Activated CD8-positive, alpha-beta T cell treated with anti-CD3 and anti-CD28 coated beads for 36 hours (primary cell): ENCODE measurements around the gene CA10. TPM values are rescaled to one million over a fixed set of nuclear protein-coding genes. Genes with fewer than 3 reads are reported as not detected.

ENCODE experiments used
- ATAC-seq: fragments of 200-7000 bp; cut with Tn5 transposase; one replicate; pipeline ENCODE4 v1.10.0; 2021; ENCODE audit warnings: mild to moderate bottlenecking, moderate library complexity
- CTCF ChIA-PET: fragments of 350-600 bp; sonication (Branson Sonifier 250); formaldehyde crosslinking; loops from one replicate; lab custom pipeline; 2021; ENCODE audit warnings: antibody characterized with exemption; lab: Charles Lee
- POLR2A ChIA-PET: fragments of 350-600 bp; sonication (Branson Sonifier 250); formaldehyde crosslinking; loops from one replicate; lab custom pipeline; 2021; ENCODE audit warnings: antibody characterized with exemption; lab: Charles Lee
- DNase-seq: peaks from one replicate; pipeline ENCODE4 v3.0.0-alpha.2; 2020
- H3K27ac Mint-ChIP-seq: one replicate; pipeline ENCODE4 v1.8.0; 2021; ENCODE audit warnings: mild to moderate bottlenecking, mixed read lengths
- H3K27me3 Mint-ChIP-seq: one replicate; pipeline ENCODE4 v1.8.0; 2021; ENCODE audit warnings: mixed read lengths
- H3K36me3 Mint-ChIP-seq: one replicate; pipeline ENCODE4 v1.8.0; 2021; ENCODE audit warnings: low read depth, mixed read lengths
- H3K4me1 Mint-ChIP-seq: one replicate; pipeline ENCODE4 v1.8.0; 2021; ENCODE audit warnings: low read depth, mixed read lengths
- H3K4me3 Mint-ChIP-seq: one replicate; pipeline ENCODE4 v1.8.0; 2021; ENCODE audit warnings: mild to moderate bottlenecking, moderate library complexity, mixed read lengths
- H3K9me3 Mint-ChIP-seq: one replicate; pipeline ENCODE4 v1.8.0; 2021; ENCODE audit warnings: mixed read lengths
- intact Hi-C: fragments of 100-400 bp; cut with micrococcal nuclease; formaldehyde crosslinking; loops from one replicate; pipeline ENCODE4 v1.10.0; 2022
- total RNA-seq, 2 experiments: library from RNA; stranded (reverse); gene quantifications; one replicate each; pipeline ENCODE4 v1.2.3, GENCODE V29; 2021
- TF ChIP-seq, protein P1 (sequence below): fragments of 200-600 bp; IDR thresholded peaks from one replicate; pipeline ENCODE4 v1.8.0; 2022; ENCODE audit warnings: antibody characterized with exemption, mild to moderate bottlenecking

Gene CA10
- total RNA-seq, 2 experiments from 2014 or later = not detected

- CTCF ChIA-PET = interaction anchor here (1.0 kb wide), 1 partner anchor 8 kb away, joined by 3 read pairs; no protein-coding TSS in a partner anchor
- ATAC-seq (no peak), DNase-seq (no peak)
- intact Hi-C loops = no loop called here
- Mint-ChIP-seq H3K27me3 (peaks cover 20% of the 10 kb centered on the region), H3K36me3 (no peaks in the 10 kb centered on the region), H3K4me3 (no peak overlapping the region), H3K4me1 (no peaks in the 10 kb centered on the region), H3K9me3 (no peaks in the 10 kb centered on the region), H3K27ac (no peak overlapping the region)
- TF ChIP-seq, protein P1, sequence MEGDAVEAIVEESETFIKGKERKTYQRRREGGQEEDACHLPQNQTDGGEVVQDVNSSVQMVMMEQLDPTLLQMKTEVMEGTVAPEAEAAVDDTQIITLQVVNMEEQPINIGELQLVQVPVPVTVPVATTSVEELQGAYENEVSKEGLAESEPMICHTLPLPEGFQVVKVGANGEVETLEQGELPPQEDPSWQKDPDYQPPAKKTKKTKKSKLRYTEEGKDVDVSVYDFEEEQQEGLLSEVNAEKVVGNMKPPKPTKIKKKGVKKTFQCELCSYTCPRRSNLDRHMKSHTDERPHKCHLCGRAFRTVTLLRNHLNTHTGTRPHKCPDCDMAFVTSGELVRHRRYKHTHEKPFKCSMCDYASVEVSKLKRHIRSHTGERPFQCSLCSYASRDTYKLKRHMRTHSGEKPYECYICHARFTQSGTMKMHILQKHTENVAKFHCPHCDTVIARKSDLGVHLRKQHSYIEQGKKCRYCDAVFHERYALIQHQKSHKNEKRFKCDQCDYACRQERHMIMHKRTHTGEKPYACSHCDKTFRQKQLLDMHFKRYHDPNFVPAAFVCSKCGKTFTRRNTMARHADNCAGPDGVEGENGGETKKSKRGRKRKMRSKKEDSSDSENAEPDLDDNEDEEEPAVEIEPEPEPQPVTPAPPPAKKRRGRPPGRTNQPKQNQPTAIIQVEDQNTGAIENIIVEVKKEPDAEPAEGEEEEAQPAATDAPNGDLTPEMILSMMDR = no peak
- POLR2A ChIA-PET = no interaction called here
Measured at GRCh38 chr17:51617986-51618385, 540.5 kb downstream of the CA10 start.

GRCh38 chr17:51613255-51613654, 545.3 kb downstream of the CA10 start:
- TF ChIP-seq, protein P1 = no peak
- no peak for ATAC-seq
- no peaks in the 10 kb centered on the region for H3K4me1 Mint-ChIP-seq
- ChIA-PET CTCF (no interaction called here), POLR2A (no interaction called here)
- peaks cover 9% of the 10 kb centered on the region for H3K27me3 Mint-ChIP-seq
- intact Hi-C loops = no loop called here
- DNase-seq = no peak
- no peaks in the 10 kb centered on the region for H3K9me3 Mint-ChIP-seq
- H3K4me3 Mint-ChIP-seq = no peak overlapping the region
- H3K27ac Mint-ChIP-seq = no peak overlapping the region
- H3K36me3 Mint-ChIP-seq = no peaks in the 10 kb centered on the region

- no peak for ATAC-seq
- Mint-ChIP-seq H3K27ac (no peak overlapping the region), H3K9me3 (no peaks in the 10 kb centered on the region), H3K27me3 (peaks cover 6% of the 10 kb centered on the region), H3K4me1 (no peaks in the 10 kb centered on the region), H3K36me3 (no peaks in the 10 kb centered on the region), H3K4me3 (no peak overlapping the region)
- DNase-seq = no peak
- POLR2A ChIA-PET = no interaction called here
- intact Hi-C loops = no loop called here
- CTCF ChIA-PET = no interaction called here
- TF ChIP-seq, protein P1 = no peak
Measured at GRCh38 chr17:51612692-51613091, 545.8 kb downstream of the CA10 start.

GRCh38 chr17:51611585-51611984, 546.9 kb downstream of the CA10 start:
- ChIA-PET POLR2A (no interaction called here), CTCF (no interaction called here)
- TF ChIP-seq, protein P1 = no peak
- intact Hi-C loops = no loop called here
- Mint-ChIP-seq H3K4me3 (no peak overlapping the region), H3K27me3 (peaks cover 2% of the 10 kb centered on the region), H3K4me1 (no peaks in the 10 kb centered on the region), H3K36me3 (no peaks in the 10 kb centered on the region), H3K27ac (no peak overlapping the region), H3K9me3 (no peaks in the 10 kb centered on the region)
- DNase-seq = no peak
- ATAC-seq = no peak

DNA sequence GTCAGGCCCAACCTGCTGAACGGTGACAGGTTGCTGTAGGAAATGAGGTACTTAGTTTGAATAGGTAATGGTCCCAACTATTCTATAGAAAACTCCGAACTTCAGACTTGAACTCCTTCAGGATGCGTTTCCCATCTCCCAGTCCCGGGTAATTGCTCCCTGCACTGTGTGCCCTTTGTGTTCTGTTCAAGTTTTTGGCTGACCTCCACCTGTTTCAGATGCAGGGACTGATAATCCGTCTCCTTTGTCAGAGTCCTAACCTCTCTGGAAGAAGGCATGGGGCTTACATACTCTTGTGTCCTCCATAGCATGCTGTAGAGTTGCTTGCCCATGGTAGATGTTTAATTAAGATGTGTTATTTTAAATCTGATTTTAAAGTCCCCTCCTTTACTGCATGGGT, 547.7 kb downstream of the CA10 start:
- intact Hi-C loops = no loop called here

More for the DNA sequence above, 547.7 kb downstream of the CA10 start:
- ChIA-PET POLR2A (no interaction called here), CTCF (no interaction called here)
- H3K9me3 Mint-ChIP-seq = no peaks in the 10 kb centered on the region
- no peak overlapping the region for H3K4me3 Mint-ChIP-seq
- DNase-seq (no peak), ATAC-seq (no peak)
- no peaks in the 10 kb centered on the region for H3K36me3 Mint-ChIP-seq
- TF ChIP-seq, protein P1 = no peak
- H3K27ac Mint-ChIP-seq = no peak overlapping the region
- no peaks in the 10 kb centered on the region for H3K4me1 Mint-ChIP-seq
- peaks cover 2% of the 10 kb centered on the region for H3K27me3 Mint-ChIP-seq
